Erythroblast (primary cell): ENCODE results near the gene P2RX3.

Experiments
- DNase-seq, 2 experiments: peaks; one replicate each; lab custom pipeline; 2025; lab: John Stamatoyannopoulos, UW
- GATA1 ChIP-seq: IDR thresholded peaks from 2 replicates; pipeline ENCODE4 v1.6.1; 2011; ENCODE audit warnings: low read depth, mild to moderate bottlenecking, control low read depth, low read length, moderate library complexity
- POLR2A ChIP-seq: IDR thresholded peaks from 2 replicates; pipeline ENCODE4 v1.6.1; 2011; ENCODE audit warnings: mild to moderate bottlenecking, low read length

The P2RX3 gene

DNA sequence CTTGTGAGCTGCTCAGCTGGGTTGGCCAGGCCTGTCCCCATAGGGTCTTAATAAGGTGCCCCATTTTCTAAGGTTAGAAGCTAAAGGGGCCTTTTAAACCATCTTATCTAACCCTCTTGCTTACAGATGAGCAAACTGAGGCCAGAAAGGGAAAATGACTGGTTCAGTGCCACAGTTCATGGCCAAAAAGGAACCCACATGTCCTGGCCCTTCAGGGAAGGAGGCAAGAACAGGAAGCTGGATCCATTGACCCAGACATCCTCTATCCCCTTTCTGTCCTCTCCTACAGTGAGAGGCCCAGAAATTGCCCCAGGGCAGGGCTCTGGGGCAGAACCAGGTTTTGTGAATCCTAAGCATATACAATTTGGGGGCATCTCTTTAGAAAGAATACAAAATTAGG is 32.8 kb downstream of the P2RX3 start:
- DNase-seq = no peak

DNA sequence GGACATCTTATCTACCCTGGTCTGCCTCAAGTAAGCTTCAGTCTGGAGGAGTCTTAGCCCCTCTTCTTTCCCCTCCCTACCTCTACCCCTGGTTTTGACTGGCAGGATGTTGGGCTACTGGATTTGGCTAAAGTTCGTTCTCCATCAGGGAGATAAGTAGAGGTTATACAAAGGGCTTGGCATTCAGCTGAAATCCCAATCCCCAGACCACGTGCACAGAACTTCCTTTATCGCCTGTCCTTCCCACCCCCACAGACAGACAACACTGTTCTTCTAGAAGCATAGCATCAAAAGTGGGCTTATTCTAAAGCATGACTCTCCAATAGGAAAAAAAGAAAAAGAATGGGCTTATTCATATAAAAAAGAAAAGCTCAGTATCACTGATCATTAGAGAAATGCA is 35.0 kb downstream of the P2RX3 start:
- DNase-seq = no peak

More for the DNA sequence above, 32.8 kb downstream of the P2RX3 start:
- no peak for TF ChIP-seq POLR2A
- TF ChIP-seq GATA1 = no peak

DNA sequence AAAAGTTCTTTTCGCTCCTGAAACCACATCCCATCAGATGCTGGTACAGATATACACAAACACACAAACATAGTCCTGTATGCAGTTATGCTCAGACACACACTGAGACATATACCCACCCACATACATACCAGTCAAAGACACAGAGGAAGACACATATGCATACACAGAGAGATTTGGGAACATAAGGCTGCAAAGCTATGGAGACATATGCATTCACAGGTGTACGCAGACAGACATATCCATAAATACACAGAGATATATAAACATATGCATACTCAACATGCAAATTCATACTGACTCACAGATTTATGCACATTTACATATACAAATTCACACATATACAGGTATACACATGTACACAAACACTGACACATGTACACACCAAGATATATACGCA is 36.8 kb downstream of the P2RX3 start:
- DNase-seq = no peak
- TF ChIP-seq POLR2A (no peak), GATA1 (no peak)

More for the DNA sequence above, 35.0 kb downstream of the P2RX3 start:
- no peak for TF ChIP-seq GATA1
- no peak for TF ChIP-seq POLR2A

DNA sequence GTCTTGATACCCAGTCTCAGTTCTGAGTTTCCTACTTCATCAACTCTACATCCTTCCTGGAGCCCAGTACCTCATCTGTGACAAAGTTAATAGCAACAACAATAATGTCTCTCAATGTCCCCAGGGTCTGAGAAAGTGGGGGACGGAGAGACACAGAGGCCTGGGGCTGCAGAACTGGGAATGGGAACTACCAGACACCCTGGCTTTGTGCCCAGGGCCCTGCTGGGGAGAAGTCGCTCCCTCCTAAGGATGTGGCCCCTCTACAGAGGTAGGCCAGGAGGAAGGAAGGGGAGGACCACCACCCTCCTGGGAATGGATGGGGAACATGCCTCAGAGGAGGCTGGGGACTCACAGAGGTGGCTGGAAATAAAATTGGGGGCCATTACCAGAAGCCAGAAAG is 37.3 kb downstream of the P2RX3 start:
- no peak for DNase-seq
- TF ChIP-seq POLR2A (no peak), GATA1 (no peak)

DNA sequence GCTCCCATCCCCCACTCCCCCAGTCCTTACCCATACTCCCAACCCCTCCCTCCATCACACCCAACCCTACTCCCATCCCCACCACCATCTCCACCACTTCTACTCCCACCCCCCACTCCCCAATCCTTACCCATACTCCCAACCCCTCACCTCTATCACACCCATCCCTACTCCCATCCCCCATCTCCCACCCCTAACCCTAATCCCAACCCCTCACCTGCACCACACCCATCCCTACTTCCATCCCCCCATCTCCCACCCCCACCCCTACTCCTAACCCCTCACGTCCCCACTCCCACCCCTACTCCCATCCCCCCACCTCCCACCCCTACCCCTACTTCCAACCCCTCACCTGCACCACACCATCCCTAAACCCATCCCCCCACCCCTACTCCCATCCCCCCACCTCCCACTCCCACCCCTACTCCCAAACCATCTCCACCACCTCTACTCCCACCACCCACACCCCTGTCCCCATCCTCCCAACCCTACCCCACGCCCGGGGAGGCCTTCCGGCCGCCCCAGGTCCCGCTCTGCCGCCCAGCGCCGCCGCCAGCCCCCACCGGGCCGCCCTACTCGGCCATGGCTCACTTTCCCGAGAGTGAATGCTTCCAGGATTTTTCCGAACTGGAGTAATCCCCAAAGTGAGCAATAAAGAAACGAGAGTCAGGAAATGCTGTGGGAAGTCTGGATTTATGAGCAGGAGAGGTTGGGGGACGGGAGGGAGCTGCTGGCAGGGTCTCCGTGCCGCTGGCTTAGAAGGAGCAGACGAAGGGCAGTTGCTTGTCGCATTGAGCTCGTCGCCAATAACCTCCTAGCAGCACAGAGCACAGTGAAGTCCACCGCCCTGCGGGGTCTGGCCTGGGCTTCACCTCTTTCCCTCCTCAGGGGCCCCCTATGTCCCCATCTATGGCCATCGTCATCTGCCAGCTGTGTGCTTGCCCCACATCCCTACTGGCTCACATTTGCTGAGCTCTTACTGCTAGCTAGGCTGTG is 38.2 kb downstream of the P2RX3 start:
- TF ChIP-seq GATA1 = no peak
- no peak for TF ChIP-seq POLR2A
- no peak for DNase-seq

DNA sequence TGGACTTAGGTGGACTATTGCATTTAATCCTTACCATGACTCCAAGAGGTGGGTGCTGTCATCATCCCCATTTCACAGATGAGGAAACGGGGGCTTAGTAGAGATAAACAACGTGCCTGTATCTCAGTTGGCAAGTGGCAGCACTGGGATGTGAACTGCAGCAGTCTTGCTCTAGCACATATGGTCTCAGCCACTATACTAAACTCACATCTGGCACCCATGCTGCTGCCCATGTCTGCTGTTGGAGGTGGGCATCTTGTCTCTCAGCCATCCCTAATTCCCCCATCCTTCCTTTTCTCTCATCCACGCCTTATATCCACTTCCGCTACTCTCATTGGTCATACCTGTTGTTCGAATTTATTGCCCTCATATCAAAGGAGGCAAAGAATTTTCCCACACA is 39.0 kb downstream of the P2RX3 start:
- DNase-seq = no peak

DNA sequence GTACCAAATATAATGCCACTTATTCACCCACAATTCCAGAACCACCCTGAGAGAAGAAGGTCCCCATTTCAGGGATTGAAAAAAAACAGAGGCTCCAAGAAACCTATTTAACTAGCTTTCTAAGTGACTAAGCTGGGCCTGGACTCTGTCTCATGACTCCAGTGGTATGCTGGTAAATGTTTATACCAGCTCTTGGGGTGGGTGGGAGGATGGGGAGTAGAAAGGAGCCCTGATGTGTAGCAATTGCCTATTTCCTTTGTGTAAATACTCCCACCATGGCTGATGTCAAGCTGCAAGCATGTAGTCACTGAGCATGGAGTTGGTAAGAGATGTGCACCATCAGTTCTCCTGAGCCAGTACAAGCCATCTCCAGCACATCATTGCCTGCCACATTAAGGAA is 40.0 kb downstream of the P2RX3 start:
- no peak for DNase-seq
- no peak for TF ChIP-seq POLR2A
- no peak for TF ChIP-seq GATA1

More for the DNA sequence above, 39.0 kb downstream of the P2RX3 start:
- TF ChIP-seq GATA1 (no peak), POLR2A (no peak)

DNA sequence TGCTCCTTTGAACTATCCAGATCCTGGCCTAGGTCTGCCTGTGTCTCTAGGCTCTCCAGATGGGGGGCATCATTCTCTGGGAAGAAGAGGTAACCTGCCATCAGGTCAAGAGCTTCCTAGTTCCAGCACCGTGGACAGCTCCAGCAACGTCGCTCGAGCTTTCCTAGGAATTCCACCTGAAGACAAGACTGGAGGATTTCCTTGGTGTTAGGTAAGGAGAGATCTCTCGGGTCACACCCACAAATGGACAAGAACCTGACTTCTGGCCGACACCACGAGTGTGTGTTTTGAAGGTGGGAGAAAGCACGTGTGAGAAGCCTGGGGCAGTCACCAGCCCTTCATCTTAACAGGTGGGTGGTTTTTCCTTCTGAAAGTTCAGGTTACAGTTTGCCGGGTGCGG is 41.6 kb downstream of the P2RX3 start:
- DNase-seq = peak; percentile 42 to 59
- TF ChIP-seq GATA1 (no peak), POLR2A (no peak)

DNA sequence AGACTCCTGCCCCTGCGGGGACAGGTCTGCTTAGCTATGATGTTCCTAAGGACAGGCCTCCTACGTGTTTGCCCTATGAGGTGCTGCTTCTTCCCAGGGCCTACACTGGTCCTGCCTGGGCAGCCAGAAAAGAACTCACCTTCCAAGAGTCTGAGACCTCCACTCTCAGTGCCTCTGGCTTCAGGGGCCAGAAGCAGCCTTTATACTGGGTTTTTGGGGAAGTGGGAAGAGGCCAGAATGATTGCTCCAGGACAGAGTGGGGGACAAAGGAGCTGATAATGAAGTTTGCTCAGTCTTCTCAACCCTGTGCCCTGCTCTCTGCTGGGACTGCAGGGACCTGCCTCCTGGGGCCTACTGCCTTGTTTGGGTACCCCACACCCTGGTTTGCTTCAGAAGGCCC is 42.8 kb downstream of the P2RX3 start, which contains the start of gene PRG3:
Gene PRG3 (minus strand): TSS at position 176 of the 400 bp plus-strand sequence. CDS start 442 bp downstream, outside the sequence.
- no peak for DNase-seq
- TF ChIP-seq POLR2A (no peak), GATA1 (no peak)

DNA sequence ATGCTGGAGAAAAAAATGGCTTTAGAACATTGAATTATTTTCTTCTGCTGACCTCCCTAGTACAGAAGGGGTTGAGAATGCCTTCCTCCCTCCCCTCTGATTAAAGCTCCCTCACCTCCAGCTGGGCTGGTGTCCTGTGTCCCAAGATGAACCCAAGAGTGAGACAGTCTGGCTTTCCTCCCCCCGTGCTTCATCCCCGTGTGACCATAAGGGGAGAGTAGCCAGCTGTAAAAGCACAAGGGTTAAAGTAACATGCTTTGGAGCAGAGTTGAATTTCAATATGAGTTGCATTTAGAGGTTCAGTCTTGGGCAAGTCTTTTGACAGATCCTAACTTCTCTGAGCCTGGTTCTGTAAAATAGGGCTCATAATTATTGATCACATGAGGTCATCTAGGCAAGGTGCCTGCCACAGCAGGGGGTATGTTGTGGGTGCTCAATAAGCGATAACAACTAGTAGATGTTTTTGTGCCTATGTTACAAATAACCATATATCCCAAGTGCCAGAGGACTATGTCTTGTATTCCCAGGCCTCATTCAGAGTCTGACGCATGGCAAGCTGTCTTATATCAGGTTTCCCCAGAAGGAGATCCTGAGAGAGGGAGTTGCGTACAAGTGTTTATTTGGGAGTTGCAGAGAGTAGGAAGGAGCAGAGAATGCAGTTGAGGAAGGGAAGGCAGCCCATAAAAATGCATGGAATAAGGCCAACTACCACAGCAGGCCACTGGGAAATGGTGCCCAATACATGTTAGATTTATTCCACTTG is 48.2 kb downstream of the P2RX3 start:
- peak in 1 of 2 experiments; percentile 38 for DNase-seq
- TF ChIP-seq POLR2A (no peak), GATA1 (no peak)

DNA sequence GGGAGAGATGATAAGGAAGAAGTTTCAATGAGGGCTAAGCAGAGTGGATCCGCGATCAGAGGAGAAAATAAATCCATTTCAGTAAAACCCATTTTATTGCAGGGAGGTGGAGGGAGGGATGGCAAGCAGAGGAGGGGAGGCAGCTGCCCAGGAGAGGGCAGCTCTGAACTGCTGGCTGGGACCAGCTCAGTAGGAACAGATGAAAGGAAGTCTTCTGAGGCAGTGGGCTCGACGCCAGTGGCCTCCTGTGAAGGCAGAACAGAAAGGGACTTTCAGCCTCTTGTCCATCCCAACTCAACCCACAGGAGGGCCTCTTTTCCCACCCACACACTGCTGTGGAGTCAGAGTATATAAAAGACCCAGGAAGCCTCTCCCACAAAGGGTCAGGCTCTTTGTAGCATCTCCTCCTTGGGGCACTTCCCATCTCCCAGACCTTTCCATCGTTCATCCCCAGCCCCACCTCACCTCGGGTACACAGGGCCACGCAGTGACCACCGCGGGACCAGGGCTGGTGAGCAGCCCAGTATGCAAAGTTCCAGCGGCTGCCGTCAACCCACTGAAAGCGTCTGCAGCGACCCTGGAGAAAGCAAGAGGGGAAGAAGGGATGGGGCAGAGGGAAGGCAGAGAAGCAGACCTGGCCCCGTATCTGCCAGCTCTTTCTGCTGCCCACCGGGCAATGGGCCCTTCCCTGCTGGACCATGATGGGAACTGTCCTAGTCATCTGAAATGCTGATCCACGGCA is 49.3 kb downstream of the P2RX3 start:
- DNase-seq = peak; percentile 61 to 71
- no peak for TF ChIP-seq GATA1
- TF ChIP-seq POLR2A = peak; percentile 2

DNA sequence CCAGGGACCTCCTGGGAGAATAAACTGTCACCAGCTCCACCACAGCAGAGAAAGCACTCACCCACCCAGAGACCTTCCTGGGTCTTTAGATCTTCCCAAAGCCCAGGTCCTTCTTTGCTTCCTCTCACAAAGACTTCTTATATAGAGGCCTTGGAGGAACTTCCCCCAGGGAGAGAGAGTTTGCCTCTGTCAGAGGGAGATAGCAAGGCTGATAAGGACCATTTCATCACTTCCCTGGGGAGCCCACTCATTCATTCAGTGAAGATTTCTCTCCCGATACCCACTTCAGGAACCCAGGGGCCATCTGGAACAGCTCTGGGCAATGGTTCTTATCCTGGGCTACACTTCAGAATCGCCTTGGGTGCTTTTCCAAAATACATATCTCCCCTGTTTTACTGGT is 52.4 kb downstream of the P2RX3 start, which contains the start of gene PRG2:
Gene PRG2 (minus strand): TSS at position 116 of the 400 bp plus-strand sequence. CDS start 706 bp downstream, outside the sequence.
- peak; percentile 66 to 67 for DNase-seq
- TF ChIP-seq POLR2A = peak; percentile 9
- no peak for TF ChIP-seq GATA1

DNA sequence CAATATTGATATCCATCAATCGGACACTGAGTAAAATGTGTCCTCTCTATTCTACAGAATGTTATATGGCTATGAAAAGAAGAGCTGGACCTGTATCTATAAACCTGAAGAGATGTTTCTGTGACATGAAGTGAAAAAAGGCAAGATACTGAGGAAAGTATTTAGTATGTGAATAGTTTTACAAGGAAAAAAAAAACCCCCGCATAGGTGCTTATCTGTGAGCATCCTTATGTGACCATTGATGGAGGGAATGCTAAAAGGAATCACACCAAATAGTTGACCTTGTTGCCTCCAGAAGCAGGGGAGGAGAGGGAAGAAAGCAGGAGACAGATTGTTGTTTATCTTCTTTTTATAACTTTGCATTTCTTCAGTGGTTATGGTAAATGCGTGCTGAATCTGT is 53.0 kb downstream of the P2RX3 start:
- no peak for DNase-seq
- no peak for TF ChIP-seq GATA1
- TF ChIP-seq POLR2A = no peak

DNA sequence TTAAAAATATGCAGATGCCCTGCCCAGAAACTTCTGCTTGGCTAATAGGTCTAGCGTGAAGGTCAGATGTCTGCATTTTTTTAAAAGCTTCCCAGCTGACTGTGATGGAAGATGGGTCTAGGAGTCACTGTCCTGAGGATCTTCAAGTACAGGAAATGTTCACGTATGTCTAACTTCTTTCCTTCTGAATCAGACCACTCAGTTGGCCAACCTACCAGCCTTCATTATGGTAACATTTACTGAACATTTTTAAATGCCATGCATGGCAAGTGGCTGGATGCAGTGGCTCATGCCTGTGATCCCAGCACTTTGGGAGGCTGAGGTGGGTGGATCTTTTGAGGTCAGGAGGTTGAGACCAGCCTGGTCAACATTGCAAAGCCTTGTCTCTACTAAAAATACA is 53.4 kb downstream of the P2RX3 start:
- TF ChIP-seq GATA1 = no peak
- TF ChIP-seq POLR2A = peak; percentile 18
- DNase-seq = no peak
